Activated CD4-positive, alpha-beta T cell treated with anti-CD3 and anti-CD28 coated beads, Interleukin-2, amount 50 U/mL, for 4 hours (primary cell): ENCODE data around the gene CYP17A1.
A peak's percentile ranks its signal among the peaks of the same experiment; 100 is the strongest.

Source experiments
- DNase-seq, 2 experiments: peaks; one replicate each; pipeline ENCODE4 v3.0.0-alpha.2; 2020

Gene CYP17A1

GRCh38 chr10:102802920-102803534 is 34.2 kb downstream of the CYP17A1 start:
- DNase-seq = no peak

- no peak for DNase-seq
Measured at GRCh38 chr10:102801978-102802377, 35.2 kb downstream of the CYP17A1 start.

- DNase-seq = no peak
Measured at GRCh38 chr10:102801496-102801895, 35.7 kb downstream of the CYP17A1 start.

- DNase-seq = no peak
Measured at GRCh38 chr10:102800611-102801335, 36.4 kb downstream of the CYP17A1 start.

- DNase-seq = no peak
Measured at GRCh38 chr10:102799691-102800471, 37.3 kb downstream of the CYP17A1 start.

- DNase-seq = peak; percentile 15 to 19
Measured at GRCh38 chr10:102796407-102797176, 40.6 kb downstream of the CYP17A1 start.

GRCh38 chr10:102795453-102796406 is 41.5 kb downstream of the CYP17A1 start:
- no peak for DNase-seq

- no peak for DNase-seq
Measured at GRCh38 chr10:102791754-102792395, 45.3 kb downstream of the CYP17A1 start.

GRCh38 chr10:102785818-102786217 is 51.4 kb downstream of the CYP17A1 start:
- DNase-seq = no peak

- DNase-seq = no peak
Measured at GRCh38 chr10:102783568-102783967, 53.6 kb downstream of the CYP17A1 start.

GRCh38 chr10:102782673-102783551 is 54.3 kb downstream of the CYP17A1 start:
- no peak for DNase-seq

- no peak for DNase-seq
Measured at GRCh38 chr10:102781921-102782557, 55.2 kb downstream of the CYP17A1 start.

- DNase-seq = no peak
Measured at GRCh38 chr10:102781090-102781920, 55.9 kb downstream of the CYP17A1 start.
